Bronchial epithelial cell (primary cell): ENCODE measurements around the gene HS3ST3B1. TPM values are rescaled to one million over a fixed set of nuclear protein-coding genes. Genes with fewer than 3 reads are reported as not detected.

Source experiments
- DNase-seq: peaks from one replicate; pipeline ENCODE4 v3.0.0-alpha.2; 2010; ENCODE audit warnings: low read depth
- FAIRE-seq: peaks from 2 replicates; lab custom pipeline; 2011; peaks lifted over from hg19 to GRCh38; lab: Jason Lieb, UNC
- H3K27me3 ChIP-seq: 2 replicates; pipeline ENCODE4 v1.5.1; 2011; ENCODE audit warnings: low read length; ENCODE audit not compliant: control insufficient read depth, insufficient read depth
- H3K36me3 ChIP-seq: 2 replicates; pipeline ENCODE4 v1.5.1; 2011; ENCODE audit warnings: low read length; ENCODE audit not compliant: control insufficient read depth, insufficient read depth
- H3K4me3 ChIP-seq: 2 replicates; pipeline ENCODE4 v1.5.1; 2011; ENCODE audit warnings: mild to moderate bottlenecking, low read depth, low read length, control low read depth
- total RNA-seq: library from RNA; depleted of rRNA; stranded (reverse); fragments of >200 nt; gene quantifications from 2 replicates; pipeline ENCODE4 v1.2.1, GENCODE V29; 2014
- TF ChIP-seq, protein P1 (sequence below): IDR thresholded peaks from 2 replicates; pipeline ENCODE4 v1.5.1; 2011; ENCODE audit warnings: mild to moderate bottlenecking, moderate library complexity, low read length, control low read depth, inconsistent platforms; ENCODE audit not compliant: insufficient read depth, severe bottlenecking

HS3ST3B1 gene
- total RNA-seq, 1 donor from 2014 or later = 0.53 TPM

DNA sequence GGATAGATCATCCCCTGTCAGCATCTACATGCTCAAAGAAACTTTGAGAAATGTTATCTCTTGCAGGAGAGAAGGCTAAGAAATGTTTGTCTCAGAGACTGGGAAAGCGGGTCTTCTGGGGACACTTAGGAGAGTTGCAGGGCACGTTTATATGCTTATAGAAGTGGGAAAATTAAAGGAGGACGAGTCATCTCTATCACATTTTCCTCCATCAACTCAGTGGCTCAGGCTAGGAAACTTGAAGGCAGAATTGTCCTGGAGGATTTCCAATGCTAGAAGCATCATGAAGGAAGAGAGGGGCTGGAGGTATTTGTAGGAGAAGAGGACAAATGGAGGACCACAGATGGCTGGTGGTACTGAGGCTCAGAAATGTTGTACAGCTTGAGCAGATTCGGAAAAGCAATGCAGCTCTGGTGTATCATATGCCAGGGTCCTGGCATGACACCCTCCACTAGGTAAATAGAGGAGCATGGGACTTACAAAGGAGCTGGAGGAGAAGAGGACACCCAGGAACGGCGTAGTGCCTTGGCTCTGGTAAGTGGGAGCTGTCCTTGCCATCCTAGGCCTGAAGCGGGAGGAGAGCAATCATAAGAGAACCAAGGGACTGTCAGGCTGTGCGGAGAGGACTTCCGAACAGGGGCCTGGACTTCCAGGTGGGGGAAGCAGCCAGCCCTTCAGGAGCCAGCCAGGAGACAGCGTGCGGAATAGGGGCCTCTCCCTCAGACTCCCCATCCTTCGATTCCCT lies 4.5 kb upstream of the HS3ST3B1 start:
- TF ChIP-seq, protein P1, sequence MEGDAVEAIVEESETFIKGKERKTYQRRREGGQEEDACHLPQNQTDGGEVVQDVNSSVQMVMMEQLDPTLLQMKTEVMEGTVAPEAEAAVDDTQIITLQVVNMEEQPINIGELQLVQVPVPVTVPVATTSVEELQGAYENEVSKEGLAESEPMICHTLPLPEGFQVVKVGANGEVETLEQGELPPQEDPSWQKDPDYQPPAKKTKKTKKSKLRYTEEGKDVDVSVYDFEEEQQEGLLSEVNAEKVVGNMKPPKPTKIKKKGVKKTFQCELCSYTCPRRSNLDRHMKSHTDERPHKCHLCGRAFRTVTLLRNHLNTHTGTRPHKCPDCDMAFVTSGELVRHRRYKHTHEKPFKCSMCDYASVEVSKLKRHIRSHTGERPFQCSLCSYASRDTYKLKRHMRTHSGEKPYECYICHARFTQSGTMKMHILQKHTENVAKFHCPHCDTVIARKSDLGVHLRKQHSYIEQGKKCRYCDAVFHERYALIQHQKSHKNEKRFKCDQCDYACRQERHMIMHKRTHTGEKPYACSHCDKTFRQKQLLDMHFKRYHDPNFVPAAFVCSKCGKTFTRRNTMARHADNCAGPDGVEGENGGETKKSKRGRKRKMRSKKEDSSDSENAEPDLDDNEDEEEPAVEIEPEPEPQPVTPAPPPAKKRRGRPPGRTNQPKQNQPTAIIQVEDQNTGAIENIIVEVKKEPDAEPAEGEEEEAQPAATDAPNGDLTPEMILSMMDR = no peak
- Histone ChIP-seq H3K27me3 (peaks cover 37% of the 10 kb centered on the region), H3K4me3 (no peak overlapping the region), H3K36me3 (no peaks in the 10 kb centered on the region)
- DNase-seq = no peak
- FAIRE-seq = no peak

DNA sequence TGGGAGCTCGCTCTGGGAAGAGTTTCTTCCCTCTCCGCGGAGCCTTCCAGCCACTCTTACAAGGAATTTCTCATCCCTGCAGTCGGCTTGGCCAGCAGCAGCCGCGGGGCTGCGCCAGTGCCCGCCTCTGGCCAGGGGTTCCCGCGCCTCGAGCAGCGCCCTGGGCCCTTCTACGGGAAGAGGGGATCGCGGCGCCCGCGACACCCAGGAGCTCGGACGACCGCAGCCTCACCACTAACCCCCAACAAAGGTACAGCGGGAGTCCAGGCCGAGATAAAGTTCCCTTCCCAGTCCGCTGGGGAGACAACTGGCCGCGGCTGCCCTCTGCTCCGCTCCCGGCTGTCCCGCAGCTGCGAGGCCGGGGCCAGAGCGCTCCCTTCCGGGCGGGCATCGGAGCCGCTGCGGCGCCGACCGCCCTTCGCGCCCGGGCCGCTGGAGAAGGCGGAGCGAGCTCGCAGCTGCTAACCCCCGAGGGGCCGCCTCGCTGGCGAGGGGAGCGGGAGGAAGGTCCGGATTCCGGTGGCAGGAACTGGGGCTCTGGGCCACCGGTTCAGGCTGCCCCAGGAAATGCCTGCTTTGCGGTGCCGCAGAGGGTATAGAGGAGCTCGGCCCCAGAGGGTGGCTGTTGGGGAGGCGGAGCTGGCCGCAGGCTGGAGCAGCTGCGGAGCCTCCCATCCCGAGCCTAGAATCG lies 3.6 kb upstream of the HS3ST3B1 start:
- DNase-seq = no peak
- Histone ChIP-seq H3K27me3 (peaks cover 37% of the 10 kb centered on the region), H3K4me3 (peak overlapping the region; percentile 27), H3K36me3 (no peaks in the 10 kb centered on the region)
- TF ChIP-seq, protein P1 = peak; percentile 39
- no peak for FAIRE-seq

DNA sequence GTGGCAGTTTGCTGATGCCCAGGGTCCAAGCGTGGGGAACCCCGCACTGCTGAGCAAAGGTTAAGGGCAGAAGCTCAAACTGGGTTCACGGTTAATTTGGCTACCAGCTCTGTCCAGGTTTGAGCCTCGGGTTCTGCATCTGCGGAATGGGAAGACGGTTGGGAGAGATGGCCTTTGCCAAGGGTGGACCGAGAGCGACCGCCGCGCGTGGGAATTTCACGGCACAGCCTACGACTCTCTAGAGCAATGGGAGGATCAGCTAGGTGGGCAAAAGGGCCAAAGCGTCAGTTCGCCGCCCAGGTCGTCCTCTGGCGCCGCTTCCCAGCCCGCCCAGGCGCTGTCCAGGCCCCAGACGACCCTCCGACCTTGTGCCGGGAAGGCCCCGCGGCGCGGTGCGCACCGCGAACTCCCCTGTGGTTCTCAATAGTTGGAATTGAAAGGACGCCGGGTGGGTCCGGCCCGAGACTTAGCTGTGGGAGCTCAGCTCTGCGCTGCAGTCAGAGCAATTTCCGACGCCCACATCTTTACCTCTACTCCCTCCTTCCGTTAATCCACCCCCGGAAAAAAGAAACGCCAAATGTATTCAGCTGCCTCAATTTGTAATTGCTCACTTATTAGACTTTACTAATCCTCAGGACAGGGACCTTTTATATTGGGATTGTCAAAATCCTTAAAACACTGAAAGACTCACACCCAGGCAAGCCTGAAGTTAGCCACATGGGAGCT lies 2.5 kb upstream of the HS3ST3B1 start:
- TF ChIP-seq, protein P1 = no peak
- DNase-seq (no peak), FAIRE-seq (no peak)
- Histone ChIP-seq H3K27me3 (peaks cover 44% of the 10 kb centered on the region), H3K4me3 (no peak overlapping the region), H3K36me3 (no peaks in the 10 kb centered on the region)

DNA sequence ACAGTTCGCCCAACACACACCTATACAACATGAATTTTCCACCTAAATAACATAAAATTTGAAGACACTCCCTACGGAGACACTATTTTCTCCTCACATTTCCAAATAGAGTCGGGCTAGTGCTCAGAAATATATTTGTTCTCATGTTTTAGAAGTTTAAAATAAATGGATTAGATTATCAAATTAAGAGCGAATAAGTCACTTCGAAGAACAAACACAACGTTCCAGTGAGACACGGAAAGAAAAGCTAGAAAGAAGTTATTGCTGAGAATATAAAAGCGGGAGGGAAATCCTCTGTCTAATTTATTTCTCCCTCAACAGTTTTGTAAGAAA lies 2.0 kb upstream of the HS3ST3B1 start:
- FAIRE-seq (no peak), DNase-seq (no peak)
- Histone ChIP-seq H3K4me3 (no peak overlapping the region), H3K36me3 (no peaks in the 10 kb centered on the region), H3K27me3 (peaks cover 48% of the 10 kb centered on the region)
- TF ChIP-seq, protein P1 = no peak

DNA sequence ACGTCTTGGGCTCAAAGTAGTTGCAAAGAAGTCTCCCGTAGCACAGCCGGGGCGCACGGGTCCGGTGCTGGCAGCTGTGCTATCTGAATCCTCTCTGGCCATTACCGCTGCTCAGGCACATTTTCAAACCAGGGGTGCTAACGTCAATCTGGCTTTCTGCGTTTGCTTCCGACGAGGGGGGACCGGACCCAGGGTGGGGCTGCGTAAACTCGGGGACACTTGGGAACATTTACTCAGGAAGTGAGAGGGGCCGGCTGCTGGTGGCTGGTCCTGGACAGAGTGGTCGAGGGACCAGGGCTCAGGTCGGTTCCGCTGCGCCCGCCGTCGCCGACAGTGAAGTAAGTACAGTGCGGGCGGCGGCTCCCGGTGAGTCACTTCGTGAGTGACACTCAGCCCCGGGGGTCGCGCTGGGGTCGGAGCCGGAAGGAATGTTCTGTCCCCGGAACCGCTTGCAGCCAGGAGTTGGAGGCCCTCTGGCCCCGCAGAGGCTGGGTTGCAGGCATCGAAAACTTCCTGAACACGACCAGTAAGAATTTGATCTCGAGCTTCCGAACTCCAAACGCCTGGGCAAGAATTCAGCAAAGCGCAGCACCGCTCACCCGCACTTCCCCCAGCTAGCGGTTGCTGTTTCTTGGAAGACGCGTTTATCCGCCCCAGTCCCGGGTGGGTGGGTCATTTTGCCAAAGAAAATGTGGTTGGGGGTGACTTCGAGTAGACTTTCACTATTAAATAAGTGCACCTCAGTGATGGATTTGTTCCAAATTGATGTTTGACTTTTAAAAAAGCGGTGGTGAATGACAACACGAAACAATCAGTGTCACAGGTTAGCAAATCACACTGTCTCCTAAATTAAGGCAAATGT lies 1.4 kb upstream of the HS3ST3B1 start:
- Histone ChIP-seq H3K4me3 (peak overlapping the region; percentile 19), H3K27me3 (peaks cover 48% of the 10 kb centered on the region), H3K36me3 (no peaks in the 10 kb centered on the region)
- TF ChIP-seq, protein P1 = no peak
- no peak for FAIRE-seq
- no peak for DNase-seq
